ENCODE data around the gene BLMH. TPM values are rescaled to one million over a fixed set of nuclear protein-coding genes. Genes with fewer than 3 reads are reported as not detected.
A peak's percentile ranks its signal among the peaks of the same experiment; 100 is the strongest.

BLMH gene
- total and polyA plus RNA-seq, 2 experiments from 2014 or later = 36.4 to 58.7 TPM

DNA sequence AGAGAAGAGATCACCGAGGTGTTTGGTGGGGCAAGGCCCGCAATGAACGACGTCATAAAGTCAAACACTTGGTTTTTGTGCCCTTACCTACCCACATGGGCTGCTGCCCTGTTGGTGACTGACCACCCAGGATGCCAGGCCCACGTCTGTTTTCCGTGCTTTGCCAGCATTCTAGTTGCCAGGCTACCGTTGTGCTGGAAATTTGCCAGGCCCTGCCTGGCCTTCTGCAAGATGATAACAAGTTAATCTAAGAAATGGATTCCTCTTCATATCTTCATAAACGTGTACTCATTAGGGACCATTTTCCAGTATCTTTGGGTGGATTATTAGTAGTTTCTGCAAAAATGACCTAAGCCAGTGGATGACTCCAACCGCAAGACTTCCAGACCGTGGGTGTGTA is 91.6 kb downstream of the BLMH start (continued):
- TF ChIP-seq, protein P1, sequence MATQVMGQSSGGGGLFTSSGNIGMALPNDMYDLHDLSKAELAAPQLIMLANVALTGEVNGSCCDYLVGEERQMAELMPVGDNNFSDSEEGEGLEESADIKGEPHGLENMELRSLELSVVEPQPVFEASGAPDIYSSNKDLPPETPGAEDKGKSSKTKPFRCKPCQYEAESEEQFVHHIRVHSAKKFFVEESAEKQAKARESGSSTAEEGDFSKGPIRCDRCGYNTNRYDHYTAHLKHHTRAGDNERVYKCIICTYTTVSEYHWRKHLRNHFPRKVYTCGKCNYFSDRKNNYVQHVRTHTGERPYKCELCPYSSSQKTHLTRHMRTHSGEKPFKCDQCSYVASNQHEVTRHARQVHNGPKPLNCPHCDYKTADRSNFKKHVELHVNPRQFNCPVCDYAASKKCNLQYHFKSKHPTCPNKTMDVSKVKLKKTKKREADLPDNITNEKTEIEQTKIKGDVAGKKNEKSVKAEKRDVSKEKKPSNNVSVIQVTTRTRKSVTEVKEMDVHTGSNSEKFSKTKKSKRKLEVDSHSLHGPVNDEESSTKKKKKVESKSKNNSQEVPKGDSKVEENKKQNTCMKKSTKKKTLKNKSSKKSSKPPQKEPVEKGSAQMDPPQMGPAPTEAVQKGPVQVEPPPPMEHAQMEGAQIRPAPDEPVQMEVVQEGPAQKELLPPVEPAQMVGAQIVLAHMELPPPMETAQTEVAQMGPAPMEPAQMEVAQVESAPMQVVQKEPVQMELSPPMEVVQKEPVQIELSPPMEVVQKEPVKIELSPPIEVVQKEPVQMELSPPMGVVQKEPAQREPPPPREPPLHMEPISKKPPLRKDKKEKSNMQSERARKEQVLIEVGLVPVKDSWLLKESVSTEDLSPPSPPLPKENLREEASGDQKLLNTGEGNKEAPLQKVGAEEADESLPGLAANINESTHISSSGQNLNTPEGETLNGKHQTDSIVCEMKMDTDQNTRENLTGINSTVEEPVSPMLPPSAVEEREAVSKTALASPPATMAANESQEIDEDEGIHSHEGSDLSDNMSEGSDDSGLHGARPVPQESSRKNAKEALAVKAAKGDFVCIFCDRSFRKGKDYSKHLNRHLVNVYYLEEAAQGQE (IDR thresholded peaks at IDR 0.05; ENCODE audit: unreplicated experiment) = no peak
- TF ChIP-seq STAT1 (IDR thresholded peaks at IDR 0.05; ENCODE audit: unreplicated experiment) (no peak), CREB1 (CRISPR knock-in tag; IDR thresholded peaks at IDR 0.05; ENCODE audit: low read depth) (no peak), NANOG (IDR thresholded peaks at IDR 0.05; ENCODE audit: borderline replicate concordance) (no peak), JUNB (IDR thresholded peaks at IDR 0.05; ENCODE audit: unreplicated experiment) (no peak)
- TF ChIP-seq, protein P2, sequence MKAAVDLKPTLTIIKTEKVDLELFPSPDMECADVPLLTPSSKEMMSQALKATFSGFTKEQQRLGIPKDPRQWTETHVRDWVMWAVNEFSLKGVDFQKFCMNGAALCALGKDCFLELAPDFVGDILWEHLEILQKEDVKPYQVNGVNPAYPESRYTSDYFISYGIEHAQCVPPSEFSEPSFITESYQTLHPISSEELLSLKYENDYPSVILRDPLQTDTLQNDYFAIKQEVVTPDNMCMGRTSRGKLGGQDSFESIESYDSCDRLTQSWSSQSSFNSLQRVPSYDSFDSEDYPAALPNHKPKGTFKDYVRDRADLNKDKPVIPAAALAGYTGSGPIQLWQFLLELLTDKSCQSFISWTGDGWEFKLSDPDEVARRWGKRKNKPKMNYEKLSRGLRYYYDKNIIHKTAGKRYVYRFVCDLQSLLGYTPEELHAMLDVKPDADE (IDR thresholded peaks at IDR 0.05) = no peak

DNA sequence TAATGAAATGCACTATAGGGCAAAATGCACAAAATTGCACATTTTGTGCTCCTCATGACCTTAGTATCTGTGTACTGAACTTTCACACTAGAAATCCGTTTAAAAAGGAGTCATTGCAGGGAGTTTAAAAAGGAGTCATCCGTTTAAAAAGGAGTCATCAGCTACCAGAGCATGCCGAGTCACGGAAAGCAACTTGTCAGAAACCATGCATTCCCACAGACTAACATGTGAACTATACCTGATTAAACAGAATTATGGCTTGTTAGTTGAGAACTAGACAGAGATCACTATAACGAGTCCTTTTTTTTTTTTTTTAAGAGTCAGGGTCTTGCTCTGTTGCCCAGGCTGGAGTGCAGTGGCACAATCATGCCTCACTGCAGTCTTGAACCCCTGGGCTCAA is 92.1 kb downstream of the BLMH start:
- H4K20me1 ChIP-seq (replicated peaks; ENCODE audit: insufficient read depth) = no peaks in the 10 kb centered on the region
- no peaks in the 10 kb centered on the region for H3F3A ChIP-seq (replicated peaks; ENCODE audit: low read depth)
- H3K4me1 ChIP-seq (ENCODE audit: insufficient read depth) = no peaks in the 10 kb centered on the region
- Mint-ChIP-seq H3K36me3 (ENCODE audit: low read depth) (no peaks in the 10 kb centered on the region), H3K27me3 (ENCODE audit: insufficient read depth, low read depth, poor library complexity) (peaks cover 7% of the 10 kb centered on the region), H3K27ac (no peak overlapping the region), H3K4me1 (peaks cover 4% of the 10 kb centered on the region; the same call in 1 of the 3 replicates), H3K9me3 (no peaks in the 10 kb centered on the region), H3K4me3 (no peak overlapping the region)
- no peaks in the 10 kb centered on the region for H3K27me3 ChIP-seq (ENCODE audit: insufficient read depth)
- H3K4me2 ChIP-seq = no peak overlapping the region
- no peak overlapping the region for H2AFZ ChIP-seq
- DNase-seq (ENCODE audit: low spot score) (no peak), ATAC-seq (no peak)
- no peak overlapping the region for H3K4me3 ChIP-seq
- no peaks in the 10 kb centered on the region for H3K36me3 ChIP-seq (ENCODE audit: insufficient read depth)
- no peak overlapping the region for H3K27ac ChIP-seq (ENCODE audit: low read depth)
- no peaks in the 10 kb centered on the region for H3K79me2 ChIP-seq (replicated peaks; ENCODE audit: insufficient read depth)
- H3K9me2 ChIP-seq (ENCODE audit: insufficient read depth) = no peaks in the 10 kb centered on the region
- no peak for TF ChIP-seq NANOG (IDR thresholded peaks at IDR 0.05; ENCODE audit: borderline replicate concordance)
- TF ChIP-seq, protein P2 (IDR thresholded peaks at IDR 0.05) = no peak

Small RNAs within 50 kb of the gene (small RNA-seq; reads per million reads assigned to genes)
- gene RF00154 (ENCODE audit: low replicate concordance) (201 reads per million, percentile 99 among the genes with 10 or more reads in this experiment), gene RNU6-1267P (ENCODE audit: low replicate concordance) (not detected)

Other genes starting within 250 kb of the BLMH start
- 5.8 and 15.7 TPM in 2 replicates for gene NSRP1, start 175.1 kb downstream of the BLMH start, total RNA-seq (2014; rRNA removed; shearing (Covaris generic))
- 110 and 111 TPM in 2 replicates for gene NSRP1, start 175.1 kb downstream of the BLMH start, polyA plus RNA-seq (2016; fragmentation: Nextera tagmentation; extraction: Ambion mirVana)
- gene SLC6A4, start 56.2 kb downstream of the BLMH start, total RNA-seq (2014; rRNA removed; shearing (Covaris generic)) = 0.12 and 0.14 TPM in 2 replicates
- gene SLC6A4, start 56.2 kb downstream of the BLMH start, polyA plus RNA-seq (2016; fragmentation: Nextera tagmentation; extraction: Ambion mirVana) = 0.06 and 0.07 TPM in 2 replicates
- not detected in 2 replicates for gene TMIGD1, start 42.1 kb upstream of the BLMH start, total RNA-seq (2014; rRNA removed; shearing (Covaris generic))
- gene TMIGD1, start 42.1 kb upstream of the BLMH start, polyA plus RNA-seq (2016; fragmentation: Nextera tagmentation; extraction: Ambion mirVana) = not detected in 2 replicates
- gene CPD, start 87.0 kb upstream of the BLMH start, total RNA-seq (2014; rRNA removed; shearing (Covaris generic)) = 54.7 and 57.8 TPM in 2 replicates
- gene CPD, start 87.0 kb upstream of the BLMH start, polyA plus RNA-seq (2016; fragmentation: Nextera tagmentation; extraction: Ambion mirVana) = 6.2 and 6.3 TPM in 2 replicates
- 33.4 and 46.6 TPM in 2 replicates for gene GOSR1, start 185.5 kb upstream of the BLMH start, total RNA-seq (2014; rRNA removed; shearing (Covaris generic))
- gene GOSR1, start 185.5 kb upstream of the BLMH start, polyA plus RNA-seq (2016; fragmentation: Nextera tagmentation; extraction: Ambion mirVana) = 60.5 and 74.1 TPM in 2 replicates